ENCODE results near the gene GABARAPL2.

Gene GABARAPL2

GRCh38 chr16:75593825-75594820 lies 27.9 kb downstream of the GABARAPL2 start:
- no peak for DNase-seq

GRCh38 chr16:75599452-75600277 lies 33.5 kb downstream of the GABARAPL2 start:
- no peak for DNase-seq

DNA sequence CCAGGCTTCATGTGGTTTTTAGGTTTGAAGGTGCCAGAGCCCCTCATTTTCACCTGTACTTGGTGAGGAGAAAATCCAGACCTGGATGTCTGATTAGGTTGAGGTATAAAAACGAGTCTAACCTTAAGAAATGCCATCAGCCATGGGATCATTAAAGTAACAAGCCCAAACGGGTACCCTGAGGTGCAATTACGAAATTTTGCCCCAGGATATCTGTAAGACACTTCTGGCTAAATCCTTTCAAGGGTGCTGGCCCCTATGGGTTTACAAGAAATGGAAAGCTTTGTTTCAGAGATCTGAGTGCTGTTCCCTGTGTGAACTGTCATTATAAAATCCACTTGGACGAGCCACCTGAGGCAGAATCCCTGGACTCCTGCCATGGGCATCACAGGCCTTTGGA lies 37.1 kb downstream of the GABARAPL2 start:
- no peak for DNase-seq

DNA sequence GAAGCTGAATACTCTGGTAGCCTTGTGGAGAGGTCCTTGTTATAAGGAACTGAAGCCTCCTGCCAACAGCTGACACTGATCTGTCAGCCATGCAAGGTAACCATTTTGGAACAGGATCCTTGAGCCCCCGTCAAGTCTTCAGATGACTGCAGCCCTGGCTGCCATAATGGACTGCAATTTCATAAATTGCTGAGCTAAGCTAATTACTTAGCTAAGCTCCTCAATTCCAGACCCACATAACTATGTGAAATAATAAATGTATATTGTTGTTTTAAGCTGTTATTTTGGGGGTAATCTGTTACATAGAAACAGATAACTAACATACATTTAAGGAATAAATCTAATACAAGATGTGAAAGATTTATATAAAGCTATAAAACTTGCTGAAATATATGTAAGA lies 40.3 kb downstream of the GABARAPL2 start:
- no peak for DNase-seq

DNA sequence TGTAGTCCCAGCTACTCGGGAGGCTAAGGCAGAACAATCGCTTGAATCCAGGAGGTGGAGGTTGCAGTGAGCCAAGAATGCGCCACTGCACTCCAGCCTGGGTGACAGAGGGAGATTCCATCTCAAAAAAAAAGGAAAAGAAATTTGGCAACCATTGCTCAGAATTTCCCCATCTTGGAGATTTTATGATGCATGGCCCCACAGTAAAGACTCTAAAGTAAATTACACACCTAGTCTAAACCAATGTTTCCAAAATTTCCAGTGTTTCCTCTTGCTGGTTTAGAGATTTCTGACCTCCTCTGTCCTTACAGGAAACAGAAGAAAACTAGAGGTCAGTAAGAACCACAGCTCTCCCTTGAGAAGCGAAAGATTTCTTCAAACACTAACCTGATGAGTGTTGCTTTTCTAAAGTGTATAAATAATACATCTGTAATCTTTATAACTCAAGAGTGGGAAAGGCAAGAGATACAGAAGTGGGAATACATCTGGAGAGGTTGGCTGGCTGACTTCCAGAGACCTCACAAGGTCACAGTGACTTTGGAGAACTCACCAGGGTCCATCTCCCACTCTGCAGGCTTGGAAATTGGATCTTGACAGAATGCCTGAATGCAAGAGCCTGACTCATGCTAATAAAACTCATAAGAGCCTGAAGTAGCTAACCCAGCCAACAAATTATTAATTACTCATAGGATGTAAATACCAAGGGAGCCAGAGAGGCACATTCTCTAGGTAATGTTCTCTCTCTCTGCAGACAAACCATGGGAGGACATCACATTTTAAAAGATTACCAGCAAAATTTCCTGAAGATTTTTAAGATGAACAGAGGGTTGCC lies 48.1 kb downstream of the GABARAPL2 start:
- DNase-seq, result no peak

GRCh38 chr16:75615619-75616018 lies 49.4 kb downstream of the GABARAPL2 start:
- DNase-seq, result no peak

GRCh38 chr16:75616521-75617010 lies 50.4 kb downstream of the GABARAPL2 start:
- no peak for DNase-seq

- no peak for DNase-seq
Measured at GRCh38 chr16:75617121-75617520, 50.9 kb downstream of the GABARAPL2 start.

DNA sequence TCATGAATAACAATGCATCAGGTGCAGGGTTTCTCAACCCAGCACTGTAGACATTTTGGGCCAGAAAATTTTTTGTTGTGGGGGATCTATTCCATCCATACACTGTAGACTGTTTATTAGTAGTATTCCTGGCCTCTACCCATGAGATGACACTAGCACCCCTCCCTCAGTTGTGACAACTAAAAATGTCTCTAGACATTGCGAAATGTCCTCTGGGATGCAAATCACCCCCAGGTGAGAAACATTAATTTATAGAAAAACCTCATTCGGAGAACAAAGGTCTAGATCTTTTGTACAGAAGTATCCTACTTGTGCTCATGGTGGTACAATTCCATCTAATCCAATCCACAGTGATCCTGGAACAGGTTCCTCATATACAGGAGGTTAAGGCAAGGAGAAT lies 52.6 kb downstream of the GABARAPL2 start:
- no peak for DNase-seq

GRCh38 chr16:75620326-75621169 lies 54.4 kb downstream of the GABARAPL2 start:
- no peak for DNase-seq

DNA sequence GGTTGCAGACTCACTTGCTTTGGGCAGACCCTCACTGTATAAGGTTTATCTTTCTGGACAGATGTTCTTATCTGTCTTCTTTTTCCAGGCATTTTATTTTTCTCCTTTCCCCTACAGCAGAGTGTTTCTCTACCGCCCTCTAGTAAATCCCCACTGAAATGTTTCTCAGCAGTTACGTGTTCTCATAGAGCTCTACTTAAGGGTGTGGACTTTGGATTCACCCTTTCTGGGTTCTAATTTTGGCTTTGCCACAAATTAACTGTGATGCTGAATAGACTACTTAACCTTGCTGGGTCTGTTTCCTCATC lies 54.9 kb downstream of the GABARAPL2 start:
- DNase-seq, result no peak

- DNase-seq, result peak; percentile 96
Measured at GRCh38 chr16:75622761-75623605, 56.8 kb downstream of the GABARAPL2 start, which contains the start of gene ADAT1. TSS of gene ADAT1 (minus strand) at chr16:75623281. CDS start at chr16:75620799, 2,482 bp downstream.

- no peak for DNase-seq
Measured at GRCh38 chr16:75624921-75625334, 58.7 kb downstream of the GABARAPL2 start.

DNA sequence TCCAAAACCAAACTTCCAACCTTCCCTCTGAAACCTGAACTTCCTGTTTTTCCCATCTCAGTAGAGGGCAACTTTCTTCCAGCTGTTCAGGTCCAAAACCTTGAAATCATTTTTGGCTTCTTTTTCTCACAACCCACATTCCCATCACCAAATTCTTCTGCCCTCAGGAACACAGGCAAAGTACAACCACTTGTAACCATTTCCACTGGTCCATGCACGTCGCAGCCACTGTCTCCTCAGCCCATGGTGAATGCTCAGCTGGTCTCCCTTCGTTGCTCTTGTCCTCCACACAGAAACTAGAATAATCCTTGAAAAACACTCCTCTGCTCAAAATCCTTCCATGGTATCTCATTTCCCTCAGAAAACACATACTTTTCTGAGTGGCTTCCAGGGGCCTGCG lies 60.6 kb downstream of the GABARAPL2 start:
- no peak for DNase-seq
